Loucy (cell line): ENCODE data around the gene PLIN5.

Experiments used
- H2AFZ ChIP-seq: fragments of 200-600 bp; sonication (generic); 2 replicates; pipeline ENCODE4 v1.6.0; 2016; ENCODE audit warnings: antibody characterized with exemption, mild to moderate bottlenecking, low read length, moderate library complexity
- H3F3A ChIP-seq: fragments of 200-600 bp; 2 replicates; pipeline ENCODE4 v1.6.0; 2016; ENCODE audit warnings: antibody characterized with exemption, low read depth, mild to moderate bottlenecking
- H3K27me3 ChIP-seq: fragments of 200-600 bp; sonication (generic); 2 replicates; pipeline ENCODE4 v1.6.1; 2014; ENCODE audit warnings: low read length, mild to moderate bottlenecking; ENCODE audit not compliant: insufficient read depth, poor library complexity, severe bottlenecking
- H3K36me3 ChIP-seq: fragments of 200-600 bp; sonication (generic); 2 replicates; pipeline ENCODE4 v1.6.1; 2016; ENCODE audit warnings: low read length; ENCODE audit not compliant: insufficient read depth
- H3K4me1 ChIP-seq: fragments of 200-600 bp; sonication (generic); 2 replicates; pipeline ENCODE4 v1.5.1; 2014; ENCODE audit warnings: low read length, mild to moderate bottlenecking; ENCODE audit not compliant: insufficient read depth, poor library complexity, severe bottlenecking
- H3K4me2 ChIP-seq: fragments of 200-600 bp; sonication (generic); 2 replicates; pipeline ENCODE4 v1.6.0; 2014; ENCODE audit warnings: antibody characterized with exemption, low read length, low read depth, mild to moderate bottlenecking; ENCODE audit not compliant: poor library complexity, severe bottlenecking
- H3K4me3 ChIP-seq: fragments of 200-600 bp; sonication (generic); 2 replicates; pipeline ENCODE4 v1.5.1; 2014; ENCODE audit warnings: low read length, mild to moderate bottlenecking, mixed read lengths; ENCODE audit not compliant: poor library complexity, severe bottlenecking
- H3K79me2 ChIP-seq: fragments of 200-600 bp; sonication (generic); 2 replicates; pipeline ENCODE4 v1.6.1; 2014; ENCODE audit warnings: low read length; ENCODE audit not compliant: insufficient read depth
- H3K9ac ChIP-seq: fragments of 200-600 bp; sonication (generic); 2 replicates; pipeline ENCODE4 v1.6.0; 2014; ENCODE audit warnings: mild to moderate bottlenecking, low read depth, low read length, moderate library complexity; ENCODE audit not compliant: poor library complexity, severe bottlenecking
- H3K9me2 ChIP-seq: fragments of 200-600 bp; sonication (generic); replicated peaks from 2 replicates; pipeline ENCODE4 v1.6.1; 2016; ENCODE audit warnings: low read depth, low read length, mixed read lengths
- H3K9me3 ChIP-seq: fragments of 200-600 bp; sonication (generic); 2 replicates; pipeline ENCODE4 v1.6.1; 2014; ENCODE audit warnings: mild to moderate bottlenecking, antibody characterized with exemption, low read length, low read depth; ENCODE audit not compliant: insufficient read depth
- H4K20me1 ChIP-seq: fragments of 200-600 bp; sonication (generic); 2 replicates; pipeline ENCODE4 v1.6.0; 2014; ENCODE audit warnings: antibody characterized with exemption, low read length, mild to moderate bottlenecking; ENCODE audit not compliant: insufficient read depth, poor library complexity, severe bottlenecking
- CTCF ChIP-seq: fragments of 200-600 bp; sonication (generic); conservative IDR thresholded peaks from 2 replicates; pipeline ENCODE4 v1.5.1; 2014; ENCODE audit warnings: mild to moderate bottlenecking, antibody characterized with exemption, low read length
- EZH2phosphoT487 ChIP-seq: fragments of 200-600 bp; IDR thresholded peaks from 2 replicates; pipeline ENCODE4 v1.6.1; 2018; ENCODE audit warnings: antibody characterized with exemption, mild to moderate bottlenecking, moderate library complexity, borderline replicate concordance

PLIN5 gene

GRCh38 chr19:4556597-4557127 lies 21.6 kb upstream of the PLIN5 start:
- Histone ChIP-seq H3K27me3 (no peaks in the 10 kb centered on the region), H3F3A (no peaks in the 10 kb centered on the region), H3K4me3 (no peak overlapping the region), H3K36me3 (no peaks in the 10 kb centered on the region), H3K9me2 (no peaks in the 10 kb centered on the region), H4K20me1 (no peaks in the 10 kb centered on the region), H3K9me3 (no peaks in the 10 kb centered on the region), H2AFZ (no peak overlapping the region), H3K4me2 (no peak overlapping the region), H3K4me1 (no peaks in the 10 kb centered on the region), H3K79me2 (no peaks in the 10 kb centered on the region), H3K9ac (no peak overlapping the region)
- TF ChIP-seq CTCF (no peak), EZH2phosphoT487 (no peak)

DNA sequence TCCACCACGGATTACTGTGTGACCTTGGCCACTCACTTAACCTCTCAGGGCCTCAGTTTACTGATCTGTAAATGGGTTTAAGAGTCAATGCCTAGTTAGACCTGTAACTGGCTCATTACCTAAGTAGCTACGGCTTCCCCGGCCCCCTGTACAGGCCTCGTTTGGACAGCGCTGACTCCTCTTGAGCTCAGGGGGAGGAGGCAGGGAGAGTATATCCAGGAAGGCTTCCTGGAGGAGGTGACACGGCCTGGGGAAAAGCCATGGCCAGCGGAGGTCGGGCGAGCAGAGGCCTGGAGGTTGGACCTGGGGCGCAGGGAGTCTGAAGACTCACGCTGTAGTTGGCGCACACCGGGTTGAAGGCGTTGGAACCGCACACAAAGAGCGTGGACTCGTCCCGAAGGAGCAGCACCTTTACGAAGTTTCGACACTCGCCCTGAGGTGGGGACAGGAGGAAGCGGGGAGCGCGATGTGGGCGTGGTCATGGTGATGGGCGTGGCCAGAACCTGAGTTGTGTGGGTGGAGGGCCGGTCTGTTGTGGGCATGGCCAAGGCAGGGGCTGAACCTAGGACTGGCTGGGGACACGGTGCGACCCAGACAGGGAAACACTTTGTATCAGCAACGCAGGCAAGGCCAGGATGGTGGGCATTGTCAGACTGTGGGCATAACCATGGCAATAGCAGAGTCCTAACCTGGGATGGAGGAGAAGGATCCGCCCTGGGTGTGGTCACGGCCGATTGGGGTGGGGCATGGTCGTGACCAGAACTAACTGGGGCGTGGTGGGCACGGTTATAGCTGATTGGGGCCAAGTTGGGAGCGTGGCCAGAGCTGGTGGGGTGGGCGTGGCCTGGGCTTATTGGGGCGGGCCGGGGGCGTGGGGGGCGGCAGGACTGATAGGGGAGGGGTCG lies 20.9 kb upstream of the PLIN5 start:
- Histone ChIP-seq H4K20me1 (no peaks in the 10 kb centered on the region), H3K9me2 (no peaks in the 10 kb centered on the region), H3K4me1 (no peaks in the 10 kb centered on the region), H3K79me2 (no peaks in the 10 kb centered on the region), H3K9me3 (no peaks in the 10 kb centered on the region), H3K27me3 (no peaks in the 10 kb centered on the region), H3K36me3 (no peaks in the 10 kb centered on the region), H3K4me3 (no peak overlapping the region), H3K4me2 (no peak overlapping the region), H3K9ac (no peak overlapping the region), H3F3A (no peaks in the 10 kb centered on the region), H2AFZ (no peak overlapping the region)
- TF ChIP-seq CTCF (no peak), EZH2phosphoT487 (no peak)

DNA sequence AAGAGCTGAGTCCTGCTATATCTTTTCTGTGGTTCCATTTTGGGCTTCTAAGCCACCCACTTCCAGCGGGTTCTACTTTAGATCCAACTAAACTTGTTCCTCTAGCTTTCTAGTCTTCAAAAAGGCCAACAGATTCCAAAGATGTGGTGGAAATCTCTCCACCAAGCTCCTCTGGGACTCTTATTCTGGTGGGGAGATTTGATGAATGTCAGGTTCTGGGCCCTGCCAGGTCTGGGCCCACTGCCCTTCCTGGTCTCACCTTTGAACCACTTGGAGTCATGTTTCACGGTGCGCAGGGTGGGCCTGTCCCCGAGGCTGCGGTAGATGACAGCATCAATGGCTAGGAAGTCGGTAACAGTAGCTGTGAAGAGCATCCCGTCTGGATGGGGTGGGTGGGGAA lies 19.7 kb upstream of the PLIN5 start:
- no peak overlapping the region for H3K4me3 ChIP-seq
- no peak overlapping the region for H2AFZ ChIP-seq
- no peak for TF ChIP-seq EZH2phosphoT487
- TF ChIP-seq CTCF = no peak
- no peaks in the 10 kb centered on the region for H3K9me3 ChIP-seq
- H3K79me2 ChIP-seq = no peaks in the 10 kb centered on the region
- H3K9me2 ChIP-seq = no peaks in the 10 kb centered on the region
- H3K4me1 ChIP-seq = no peaks in the 10 kb centered on the region
- H3K27me3 ChIP-seq = no peaks in the 10 kb centered on the region
- H3F3A ChIP-seq = no peaks in the 10 kb centered on the region
- H3K9ac ChIP-seq = no peak overlapping the region
- H3K36me3 ChIP-seq = no peaks in the 10 kb centered on the region
- no peaks in the 10 kb centered on the region for H4K20me1 ChIP-seq
- H3K4me2 ChIP-seq = no peak overlapping the region
